IPS-18c (cell line): ENCODE results near the gene LGALS16.
"Not testable (repeated sequence)": the region's sequence is repeated elsewhere in the genome, so short reads cannot be mapped to it uniquely, and the experiment has no call there.

ENCODE experiments used
- H3K4me3 ChIP-seq: 2 replicates; pipeline ENCODE4 v1.7.0; 2013; ENCODE audit warnings: low read depth, mild to moderate bottlenecking, low read length, moderate library complexity; ENCODE audit not compliant: insufficient read depth
- H3K9me3 ChIP-seq: one replicate; pipeline ENCODE4 v1.6.1; 2013; ENCODE audit warnings: mild to moderate bottlenecking, low read length, moderate library complexity; ENCODE audit not compliant: control insufficient read depth, insufficient read depth

The LGALS16 gene

GRCh38 chr19:39671739-39672363 is 16.1 kb downstream of the LGALS16 start:
- Histone ChIP-seq H3K9me3 (no peaks in the 10 kb centered on the region), H3K4me3 (no peak overlapping the region)

- no peaks in the 10 kb centered on the region for H3K9me3 ChIP-seq
- H3K4me3 ChIP-seq = no peak overlapping the region
These were observed 16.8 kb downstream of the LGALS16 start for GRCh38 chr19:39672473-39672872.

- H3K9me3 ChIP-seq, H3K4me3 ChIP-seq: not testable (repeated sequence)
These were observed 18.1 kb downstream of the LGALS16 start for GRCh38 chr19:39673862-39674261.

- no peak overlapping the region for H3K4me3 ChIP-seq
These were observed 20.3 kb downstream of the LGALS16 start for GRCh38 chr19:39676004-39676403.

GRCh38 chr19:39677961-39678889 is 22.5 kb downstream of the LGALS16 start:
- H3K9me3 ChIP-seq = no peaks in the 10 kb centered on the region
- no peak overlapping the region for H3K4me3 ChIP-seq

More at GRCh38 chr19:39676004-39676403, 20.3 kb downstream of the LGALS16 start:
- H3K9me3 ChIP-seq = no peaks in the 10 kb centered on the region

GRCh38 chr19:39679056-39679790 is 23.5 kb downstream of the LGALS16 start:
- Histone ChIP-seq H3K9me3 (no peaks in the 10 kb centered on the region), H3K4me3 (no peak overlapping the region)

- Histone ChIP-seq H3K9me3 (no peaks in the 10 kb centered on the region), H3K4me3 (no peak overlapping the region)
These were observed 24.1 kb downstream of the LGALS16 start for GRCh38 chr19:39679791-39680168.

GRCh38 chr19:39680593-39680992 is 24.9 kb downstream of the LGALS16 start:
- Histone ChIP-seq H3K9me3 (no peaks in the 10 kb centered on the region), H3K4me3 (no peak overlapping the region)

- Histone ChIP-seq H3K9me3 (no peaks in the 10 kb centered on the region), H3K4me3 (no peak overlapping the region)
These were observed 25.7 kb downstream of the LGALS16 start for GRCh38 chr19:39681416-39681815.

- no peaks in the 10 kb centered on the region for H3K9me3 ChIP-seq
- H3K4me3 ChIP-seq = no peak overlapping the region
These were observed 28.6 kb downstream of the LGALS16 start for GRCh38 chr19:39684267-39684666.

- H3K9me3 ChIP-seq = no peaks in the 10 kb centered on the region
- no peak overlapping the region for H3K4me3 ChIP-seq
These were observed 31.0 kb downstream of the LGALS16 start for GRCh38 chr19:39686739-39687138.

- not testable (repeated sequence) for H3K9me3 ChIP-seq
These were observed 32.9 kb downstream of the LGALS16 start for GRCh38 chr19:39688637-39689036.

GRCh38 chr19:39692166-39692565 is 36.5 kb downstream of the LGALS16 start:
- no peaks in the 10 kb centered on the region for H3K9me3 ChIP-seq

More at GRCh38 chr19:39688637-39689036, 32.9 kb downstream of the LGALS16 start:
- H3K4me3 ChIP-seq = not testable (repeated sequence)

GRCh38 chr19:39692822-39693221 is 37.1 kb downstream of the LGALS16 start:
- H3K9me3 ChIP-seq = no peaks in the 10 kb centered on the region
- H3K4me3 ChIP-seq = no peak overlapping the region

More at GRCh38 chr19:39692166-39692565, 36.5 kb downstream of the LGALS16 start:
- no peak overlapping the region for H3K4me3 ChIP-seq

- H3K9me3 ChIP-seq = no peaks in the 10 kb centered on the region
- no peak overlapping the region for H3K4me3 ChIP-seq
These were observed 40.0 kb downstream of the LGALS16 start for GRCh38 chr19:39695759-39696158.

GRCh38 chr19:39696387-39696786 is 40.7 kb downstream of the LGALS16 start:
- Histone ChIP-seq H3K9me3 (no peaks in the 10 kb centered on the region), H3K4me3 (no peak overlapping the region)

GRCh38 chr19:39698535-39698934 is 42.8 kb downstream of the LGALS16 start:
- no peak overlapping the region for H3K4me3 ChIP-seq
- H3K9me3 ChIP-seq = no peaks in the 10 kb centered on the region

GRCh38 chr19:39701291-39701690 is 45.6 kb downstream of the LGALS16 start:
- Histone ChIP-seq H3K4me3 (no peak overlapping the region), H3K9me3 (no peaks in the 10 kb centered on the region)
